DND-41 (cell line): Measurements from ENCODE around the gene DLGAP1.

Source experiments
- ATAC-seq: fragments of 200-7000 bp; cut with Tn5 transposase; 3 replicates; pipeline ENCODE4 v1.9.1; 2021; ENCODE audit warnings: low read depth; ENCODE audit not compliant: insufficient read depth
- DNase-seq: peaks from one replicate; pipeline ENCODE4 v3.0.0-alpha.2; 2020
- H2AFZ ChIP-seq: 2 replicates; pipeline ENCODE4 v1.6.0; 2012; ENCODE audit warnings: low read depth, low read length
- H3K27ac ChIP-seq: 2 replicates; pipeline ENCODE4 v1.5.1; 2012; ENCODE audit warnings: low read length, inconsistent platforms
- H3K27me3 ChIP-seq: fragments of 200-600 bp; sonication (generic); 2 replicates; pipeline ENCODE4 v1.6.0; 2012; ENCODE audit warnings: low read length, mild to moderate bottlenecking, inconsistent platforms; ENCODE audit not compliant: insufficient read depth, poor library complexity
- H3K36me3 ChIP-seq: 2 replicates; pipeline ENCODE4 v1.5.1; 2012; ENCODE audit warnings: low read length, inconsistent platforms; ENCODE audit not compliant: insufficient read depth
- H3K4me1 ChIP-seq: 2 replicates; pipeline ENCODE4 v1.5.1; 2012; ENCODE audit warnings: mild to moderate bottlenecking, low read length; ENCODE audit not compliant: insufficient read depth
- H3K4me2 ChIP-seq: 2 replicates; pipeline ENCODE4 v1.6.0; 2012; ENCODE audit warnings: mild to moderate bottlenecking, moderate library complexity, low read length, inconsistent platforms; ENCODE audit not compliant: insufficient read depth
- H3K4me3 ChIP-seq, 2 experiments: fragments of 200-600 bp in 1 of 2; shearing (Covaris generic) in 1 of 2; 2 replicates each; pipeline ENCODE4 v1.5.1; 2012 to 2016; ENCODE audit warnings: inconsistent platforms in 2 of 2, low read length in 2 of 2, mild to moderate bottlenecking in 2 of 2, low read depth in 1 of 2, moderate library complexity in 1 of 2
- H3K79me2 ChIP-seq: 2 replicates; pipeline ENCODE4 v1.6.0; 2012; ENCODE audit warnings: low read length, inconsistent platforms; ENCODE audit not compliant: insufficient read depth
- H3K9ac ChIP-seq: 2 replicates; pipeline ENCODE4 v1.6.0; 2012; ENCODE audit warnings: low read depth, mild to moderate bottlenecking, inconsistent platforms, low read length, moderate library complexity
- H3K9me3 ChIP-seq: 2 replicates; pipeline ENCODE4 v1.5.1; 2012; ENCODE audit warnings: low read length, moderate library complexity, mild to moderate bottlenecking, inconsistent platforms; ENCODE audit not compliant: insufficient read depth, severe bottlenecking
- H4K20me1 ChIP-seq: 2 replicates; pipeline ENCODE4 v1.6.0; 2012; ENCODE audit warnings: low read length; ENCODE audit not compliant: insufficient read depth
- CTCF ChIP-seq: IDR thresholded peaks from 2 replicates; pipeline ENCODE4 v1.5.1; 2012; ENCODE audit warnings: borderline replicate concordance, low read length, moderate library complexity, mild to moderate bottlenecking; ENCODE audit not compliant: poor library complexity, severe bottlenecking; ENCODE audit errors: extremely low read depth
- EZH2 ChIP-seq: IDR thresholded peaks from 3 replicates; pipeline ENCODE4 v1.6.1; 2012; ENCODE audit warnings: borderline replicate concordance, low read depth, mild to moderate bottlenecking, moderate library complexity, low read length, inconsistent platforms; ENCODE audit not compliant: severe bottlenecking

Gene DLGAP1

DNA sequence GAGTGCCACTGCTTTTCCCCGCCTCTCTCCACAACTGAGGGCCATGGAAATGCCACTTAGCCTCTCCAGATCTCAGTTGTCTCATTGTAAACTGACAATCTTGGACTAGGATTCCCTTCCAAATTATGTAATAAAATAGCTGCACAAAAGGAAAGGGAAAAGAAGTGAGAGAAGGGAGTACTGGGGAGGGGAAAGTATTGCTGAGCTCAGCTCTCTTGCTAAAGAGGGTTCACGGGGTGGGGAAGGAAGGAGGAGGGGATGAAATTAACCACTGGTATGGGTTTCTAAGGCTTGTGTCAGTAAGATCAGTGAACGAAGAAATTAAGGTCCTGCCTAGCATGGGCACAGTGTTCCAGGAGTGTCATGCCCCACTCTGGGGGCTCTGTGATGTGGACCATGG, 587.9 kb downstream of the DLGAP1 start:
- H3K4me3 ChIP-seq: no peak overlapping the region
- no peak overlapping the region for H3K27ac ChIP-seq
- no peak overlapping the region for H3K4me2 ChIP-seq
- no peaks in the 10 kb centered on the region for H3K79me2 ChIP-seq
- peaks cover 2% of the 10 kb centered on the region for H3K27me3 ChIP-seq
- TF ChIP-seq EZH2 (no peak), CTCF (no peak)
- DNase-seq (no peak), ATAC-seq (no peak)
- no peaks in the 10 kb centered on the region for H3K4me1 ChIP-seq
- no peaks in the 10 kb centered on the region for H4K20me1 ChIP-seq
- H3K36me3 ChIP-seq: no peaks in the 10 kb centered on the region
- no peak overlapping the region for H2AFZ ChIP-seq
- no peaks in the 10 kb centered on the region for H3K9me3 ChIP-seq
- H3K9ac ChIP-seq: no peak overlapping the region

DNA sequence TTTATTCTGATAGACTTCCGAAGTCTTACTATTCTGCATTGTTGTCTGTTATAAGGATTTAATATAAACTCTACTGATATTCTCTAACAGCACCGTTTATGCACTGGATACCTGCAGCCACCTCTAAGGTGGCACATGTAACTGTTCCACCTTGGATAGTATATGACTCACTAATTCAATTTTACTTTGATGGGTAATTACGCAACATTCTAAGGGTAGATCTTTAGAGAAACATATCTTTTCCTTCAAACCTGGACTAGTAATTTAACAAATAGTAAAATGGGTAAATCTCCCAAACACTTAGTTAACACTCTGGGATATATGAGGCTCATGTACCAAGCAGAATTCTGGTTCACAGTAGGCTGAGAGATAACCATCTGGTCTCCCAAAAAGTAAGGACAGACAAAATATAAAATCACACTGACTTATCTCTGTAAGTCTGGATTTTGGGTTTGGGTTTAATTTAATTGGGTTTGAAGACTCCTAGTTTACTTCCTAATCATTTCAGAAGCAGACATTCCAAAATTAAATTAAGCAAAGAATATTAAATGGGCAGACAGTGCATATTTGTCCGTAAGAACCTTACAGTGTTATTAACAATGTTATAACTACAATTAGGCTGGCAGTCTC, 590.3 kb downstream of the DLGAP1 start:
- TF ChIP-seq CTCF (no peak), EZH2 (no peak)
- Histone ChIP-seq H3K4me3 (no peak overlapping the region), H3K27ac (no peak overlapping the region), H2AFZ (no peak overlapping the region), H3K27me3 (no peaks in the 10 kb centered on the region), H3K9ac (no peak overlapping the region), H3K79me2 (no peaks in the 10 kb centered on the region), H3K4me2 (no peak overlapping the region), H4K20me1 (no peaks in the 10 kb centered on the region), H3K4me1 (no peaks in the 10 kb centered on the region), H3K36me3 (no peaks in the 10 kb centered on the region), H3K9me3 (no peaks in the 10 kb centered on the region)
- DNase-seq (no peak), ATAC-seq (no peak)

DNA sequence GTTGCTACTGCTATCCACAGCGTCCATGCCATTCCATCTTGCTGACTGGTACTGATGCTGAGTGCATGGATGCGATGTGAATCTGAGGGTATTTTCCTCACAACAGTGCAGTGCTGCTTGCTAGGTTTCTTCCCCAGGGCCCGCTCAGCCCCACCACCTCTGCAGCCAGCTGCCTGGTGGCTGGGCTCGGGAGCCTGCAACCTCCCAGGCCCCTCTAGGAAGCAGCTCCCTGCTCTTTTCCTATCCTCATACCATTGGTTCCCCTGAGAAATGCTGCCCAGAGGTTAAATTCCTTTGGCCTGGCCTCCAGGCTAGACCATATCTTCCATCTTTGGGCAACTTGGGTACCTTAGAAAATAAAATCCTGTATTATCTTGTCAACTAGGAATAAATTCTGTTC, 591.5 kb downstream of the DLGAP1 start:
- H3K27ac ChIP-seq: no peak overlapping the region
- H3K79me2 ChIP-seq: no peaks in the 10 kb centered on the region
- TF ChIP-seq EZH2 (no peak), CTCF (no peak)
- H3K4me1 ChIP-seq: no peaks in the 10 kb centered on the region
- H2AFZ ChIP-seq: no peak overlapping the region
- H3K27me3 ChIP-seq: no peaks in the 10 kb centered on the region
- no peak overlapping the region for H3K4me3 ChIP-seq
- DNase-seq (no peak), ATAC-seq (no peak)
- H3K4me2 ChIP-seq: no peak overlapping the region
- no peak overlapping the region for H3K9ac ChIP-seq
- H3K9me3 ChIP-seq: no peaks in the 10 kb centered on the region
- no peaks in the 10 kb centered on the region for H4K20me1 ChIP-seq
- H3K36me3 ChIP-seq: no peaks in the 10 kb centered on the region

- Histone ChIP-seq H2AFZ (no peak overlapping the region), H3K27me3 (no peaks in the 10 kb centered on the region), H3K79me2 (no peaks in the 10 kb centered on the region), H3K9me3 (no peaks in the 10 kb centered on the region), H3K36me3 (no peaks in the 10 kb centered on the region), H3K27ac (no peak overlapping the region), H3K4me3 (no peak overlapping the region), H4K20me1 (no peaks in the 10 kb centered on the region), H3K9ac (no peak overlapping the region), H3K4me1 (no peaks in the 10 kb centered on the region), H3K4me2 (no peak overlapping the region)
- ATAC-seq (no peak), DNase-seq (no peak)
- TF ChIP-seq CTCF: no peak
- TF ChIP-seq EZH2: no peak
Measured at GRCh38 chr18:3863006-3863405, 592.1 kb downstream of the DLGAP1 start.
